HEK293T (cell line): Measurements from ENCODE around the gene USP4.

ENCODE experiments used
- BHLHE40 ChIP-seq: fragments of 450-650 bp; IDR thresholded peaks from 2 replicates; pipeline ENCODE4 v1.6.1; 2016; ENCODE audit warnings: mild to moderate bottlenecking, moderate library complexity, borderline replicate concordance
- FOXA1 ChIP-seq: fragments of 450-650 bp; IDR thresholded peaks from 2 replicates; pipeline ENCODE4 v1.6.1; 2016; ENCODE audit warnings: mild to moderate bottlenecking
- FOXK2 ChIP-seq: fragments of 450-650 bp; IDR thresholded peaks from 2 replicates; pipeline ENCODE4 v1.6.1; 2016; ENCODE audit warnings: mild to moderate bottlenecking
- HDGF ChIP-seq: fragments of 450-650 bp; IDR thresholded peaks from 2 replicates; pipeline ENCODE4 v1.6.1; 2017; ENCODE audit warnings: antibody characterized with exemption, borderline replicate concordance
- L3MBTL2 ChIP-seq: fragments of 450-650 bp; conservative IDR thresholded peaks from 2 replicates; pipeline ENCODE4 v1.6.1; 2016; ENCODE audit warnings: mild to moderate bottlenecking
- SP1 ChIP-seq: fragments of 450-650 bp; IDR thresholded peaks from 2 replicates; pipeline ENCODE4 v1.6.1; 2017

GRCh38 chr3:49370585-49371290, 30.9 kb upstream of the USP4 start:
- TF ChIP-seq L3MBTL2 = no peak
- TF ChIP-seq FOXK2 = no peak
- TF ChIP-seq SP1 = no peak
- TF ChIP-seq HDGF = no peak
- TF ChIP-seq FOXA1 = no peak
- no peak for TF ChIP-seq BHLHE40
